Endothelial cell of umbilical vein (primary cell): Measurements from ENCODE around the gene CIDEC. TPM values are rescaled to one million over a fixed set of nuclear protein-coding genes. Genes with fewer than 3 reads are reported as not detected.

Source experiments
- BruUV-seq: library from RNA; stranded (reverse); fragments of 400-500 nt; replicated peaks from 2 replicates; lab custom pipeline; 2021; lab: Mats Ljungman, UMichigan
- CTCF ChIA-PET: fragments of 300-600, 350-600 bp; sonication (Branson Sonifier 250); formaldehyde crosslinking; loops from one replicate; lab custom pipeline; 2021; ENCODE audit warnings: antibody characterized with exemption, inconsistent platforms; lab: Charles Lee
- POLR2A ChIA-PET: fragments of 300-600, 350-600 bp; sonication (Branson Sonifier 250); formaldehyde crosslinking; loops from one replicate; lab custom pipeline; 2021; ENCODE audit warnings: antibody characterized with exemption, inconsistent platforms; lab: Charles Lee
- DNase-seq: peaks from one replicate; pipeline ENCODE4 v3.0.0-alpha.2; 2011; ENCODE audit warnings: low read depth, low spot score
- FAIRE-seq: peaks from 2 replicates; lab custom pipeline; 2011; peaks lifted over from hg19 to GRCh38; lab: Jason Lieb, UNC
- H2AFZ ChIP-seq: 2 replicates; pipeline ENCODE4 v1.6.0; 2012; ENCODE audit warnings: low read depth, low read length, control low read depth, inconsistent platforms
- H3K27ac ChIP-seq: 2 replicates; pipeline ENCODE4 v1.5.1; 2011; ENCODE audit warnings: low read depth, mild to moderate bottlenecking, control low read depth, low read length, moderate library complexity; ENCODE audit not compliant: insufficient read depth
- H3K27me3 ChIP-seq, 2 experiments: 2 replicates each; pipeline versions ENCODE4 v1.6.0 to v1.6.1; 2011; ENCODE audit warnings: low read length in 2 of 2, mixed read lengths in 1 of 2; ENCODE audit not compliant: control insufficient read depth in 2 of 2, insufficient read depth in 2 of 2
- H3K36me3 ChIP-seq, 2 experiments: 2 replicates in 1 of 2; 3 replicates in 1 of 2; pipeline ENCODE4 v1.5.1; 2011; ENCODE audit warnings: low read length in 2 of 2, mild to moderate bottlenecking in 1 of 2, moderate library complexity in 1 of 2; ENCODE audit not compliant: control insufficient read depth in 2 of 2, insufficient read depth in 2 of 2; ENCODE audit errors: extremely low read depth in 1 of 2
- H3K4me1 ChIP-seq: 3 replicates; pipeline ENCODE4 v1.5.1; 2011; ENCODE audit warnings: mild to moderate bottlenecking, low read length; ENCODE audit not compliant: control insufficient read depth, insufficient read depth; ENCODE audit errors: extremely low read depth
- H3K4me2 ChIP-seq: 2 replicates; pipeline ENCODE4 v1.6.1; 2011; ENCODE audit warnings: low read length, control low read depth, mixed read lengths; ENCODE audit not compliant: insufficient read depth
- H3K4me3 ChIP-seq, 3 experiments: fragments of 200-600 bp in 1 of 3; sonication (generic), shearing (Covaris generic) in 1 of 3; replicated peaks in 1 of 3; 2 replicates each; pipeline ENCODE4 v1.5.1; 2011 to 2016; ENCODE audit warnings: control low read depth in 3 of 3, low read length in 3 of 3, mild to moderate bottlenecking in 2 of 3, inconsistent platforms in 1 of 3, low read depth in 1 of 3, moderate library complexity in 1 of 3; ENCODE audit not compliant: insufficient read depth in 1 of 3
- H3K79me2 ChIP-seq: 2 replicates; pipeline ENCODE4 v1.6.0; 2012; ENCODE audit warnings: low read length, inconsistent platforms; ENCODE audit not compliant: control insufficient read depth, insufficient read depth
- H3K9ac ChIP-seq: replicated peaks from 2 replicates; pipeline ENCODE3; 2011; ENCODE audit warnings: low read length, control low read depth; ENCODE audit not compliant: insufficient read depth; ENCODE audit errors: extremely low read depth
- H3K9me1 ChIP-seq: replicated peaks from 3 replicates; pipeline ENCODE4 v1.6.0; 2011; ENCODE audit warnings: mild to moderate bottlenecking, low read length; ENCODE audit not compliant: control insufficient read depth, insufficient read depth; ENCODE audit errors: extremely low read depth
- H3K9me3 ChIP-seq: replicated peaks from 2 replicates; pipeline ENCODE4 v1.5.1; 2012; ENCODE audit warnings: low read length, inconsistent platforms; ENCODE audit not compliant: control insufficient read depth, insufficient read depth
- H4K20me1 ChIP-seq: replicated peaks from 2 replicates; pipeline ENCODE3; 2011; ENCODE audit warnings: mild to moderate bottlenecking, low read length; ENCODE audit not compliant: control insufficient read depth, insufficient read depth; ENCODE audit errors: extremely low read depth
- CTCF ChIP-seq, 2 donors: IDR thresholded peaks; 1 replicate in 1 of 2; 2 replicates in 1 of 2; pipeline ENCODE4 v1.5.1; 2011; ENCODE audit warnings: low read length in 2 of 2, mild to moderate bottlenecking in 2 of 2, moderate library complexity in 2 of 2, control low read depth in 1 of 2, inconsistent platforms in 1 of 2, low read depth in 1 of 2; ENCODE audit not compliant: insufficient read depth in 1 of 2; ENCODE audit errors: extremely low read depth in 1 of 2
- EZH2 ChIP-seq: IDR thresholded peaks from 2 replicates; pipeline ENCODE4 v1.6.1; 2012; ENCODE audit warnings: borderline replicate concordance, low read depth, mild to moderate bottlenecking, moderate library complexity, low read length, inconsistent platforms; ENCODE audit not compliant: severe bottlenecking
- FOS ChIP-seq: IDR thresholded peaks from 2 replicates; pipeline ENCODE4 v1.6.1; 2011; ENCODE audit warnings: mild to moderate bottlenecking, low read length, moderate library complexity, borderline replicate concordance; ENCODE audit not compliant: insufficient read depth
- GATA2 ChIP-seq: IDR thresholded peaks from 2 replicates; pipeline ENCODE4 v1.7.0; 2011; ENCODE audit warnings: low read depth, mild to moderate bottlenecking, moderate library complexity, mixed read lengths, low read length; ENCODE audit not compliant: insufficient read length, insufficient read depth
- JUN ChIP-seq: IDR thresholded peaks from 2 replicates; pipeline ENCODE4 v1.6.1; 2011; ENCODE audit warnings: borderline replicate concordance, low read depth; ENCODE audit not compliant: insufficient read length, insufficient read depth
- MAX ChIP-seq: IDR thresholded peaks from 2 replicates; pipeline ENCODE4 v1.6.1; 2011; ENCODE audit not compliant: insufficient read depth, insufficient read length
- MYC ChIP-seq: IDR thresholded peaks from one replicate; pipeline ENCODE4 v1.6.1; 2011; ENCODE audit warnings: mild to moderate bottlenecking, low read depth, low read length
- POLR2A ChIP-seq: IDR thresholded peaks from 2 replicates; pipeline ENCODE4 v1.6.1; 2012; ENCODE audit warnings: low read depth, mild to moderate bottlenecking, control low read depth, low read length
- POLR2AphosphoS5 ChIP-seq: IDR thresholded peaks from 2 replicates; pipeline ENCODE4 v1.6.1; 2012; ENCODE audit warnings: low read depth, mild to moderate bottlenecking, control low read depth, low read length, moderate library complexity; ENCODE audit not compliant: insufficient read depth
- dilution Hi-C: fragments of 300-500 bp; cut with MboI; formaldehyde crosslinking; loops from one replicate; pipeline ENCODE4 v1.15.0; 2019; ENCODE audit warnings: low sequenced_read_pairs; ENCODE audit not compliant: extremely low pct_ligation_motif_present
- intact Hi-C: fragments of 100-400 bp; cut with micrococcal nuclease; formaldehyde crosslinking; loops from one replicate; pipeline ENCODE4 v1.10.0; 2022
- polyA plus RNA-seq, 4 experiments: library from polyadenylated mRNA; depleted of rRNA in 3 of 4; stranded (reverse) in 3 of 4; unstranded in 1 of 4; fragments of >200 nt; gene quantifications; 2 replicates each; pipeline versions ENCODE4 v1.2.1 to v1.2.3, GENCODE V29; 2011 to 2012; ENCODE audit warnings: missing spikeins in 1 of 4
- total RNA-seq: library from RNA; stranded (reverse); gene quantifications from 2 replicates; pipeline ENCODE4 v1.2.3, GENCODE V29; 2021

Gene CIDEC
- total and polyA plus RNA-seq, 2 donors (not counting 3 experiments of a cell fraction or from before 2014, with no cell fraction given): 0.14 TPM; not detected in 1

- TF ChIP-seq POLR2AphosphoS5 (no peak), POLR2A (no peak), MAX (no peak), JUN (no peak)
- H3K27me3 ChIP-seq: no peaks in the 10 kb centered on the region
- H3K4me1 ChIP-seq: peaks cover 19% of the 10 kb centered on the region
- intact Hi-C loops: loop anchor here (1.0 kb wide), 1 partner anchor 9 kb away; no protein-coding TSS in a partner anchor
- ChIA-PET CTCF (interaction anchor here (1.0 to 1.5 kb wide), 4 partner anchors 8 to 77 kb away, joined by 3 to 6 read pairs (median 4); no protein-coding TSS in a partner anchor), POLR2A (no interaction called here)
- peaks cover 3% of the 10 kb centered on the region for H3K79me2 ChIP-seq
- FAIRE-seq (no peak), DNase-seq (no peak)
- no peaks in the 10 kb centered on the region for H4K20me1 ChIP-seq
- no TSS peak for BruUV-seq
- no peak overlapping the region for H3K4me3 ChIP-seq
- no peak overlapping the region for H3K4me2 ChIP-seq
- H3K9me3 ChIP-seq: no peaks in the 10 kb centered on the region
- H2AFZ ChIP-seq: no peak overlapping the region
- peaks cover 4 to 12% of the 10 kb centered on the region in 2 experiments for H3K36me3 ChIP-seq
- H3K27ac ChIP-seq: peak overlapping the region; percentile 50
- dilution Hi-C loops: no loop called here
- H3K9me1 ChIP-seq: no peaks in the 10 kb centered on the region
- no peak overlapping the region for H3K9ac ChIP-seq
Measured at GRCh38 chr3:9838856-9839255, 41.2 kb downstream of the CIDEC start.

- ChIA-PET CTCF (interaction anchor here (0.8 to 1.5 kb wide), 6 partner anchors 7 to 485 kb away, joined by 3 to 12 read pairs (median 4); no protein-coding TSS in a partner anchor), POLR2A (interaction anchor here (0.5 to 0.7 kb wide), 2 partner anchors 9 to 43 kb away, joined by 3 to 5 read pairs; no protein-coding TSS in a partner anchor)
- Histone ChIP-seq H3K27ac (peak overlapping the region; percentile 53), H3K9me1 (no peaks in the 10 kb centered on the region), H3K36me3 (peaks cover 4 to 14% of the 10 kb centered on the region in 2 experiments), H3K9ac (peak overlapping the region; percentile 28), H3K4me3 (no peak overlapping the region), H3K4me2 (peak overlapping the region; percentile 26), H3K9me3 (no peaks in the 10 kb centered on the region), H2AFZ (peak overlapping the region; percentile 5), H4K20me1 (no peaks in the 10 kb centered on the region), H3K79me2 (peaks cover 3% of the 10 kb centered on the region), H3K27me3 (no peaks in the 10 kb centered on the region), H3K4me1 (peaks cover 19% of the 10 kb centered on the region)
- FAIRE-seq: peak; percentile 97
- TF ChIP-seq GATA2: no peak
- peak; percentile 74 for TF ChIP-seq POLR2AphosphoS5
- no peak for TF ChIP-seq MAX
- TF ChIP-seq FOS: no peak
- no peak for TF ChIP-seq EZH2
- TF ChIP-seq MYC: no peak
- TF ChIP-seq JUN: no peak
- TF ChIP-seq CTCF (IDR thresholded peaks at IDR 0.05; ENCODE audit: extremely low read depth in 1 of 2, insufficient read depth in 1 of 2, low read depth in 1 of 2, low read length in 2 of 2): no peak
- peak; percentile 70 for TF ChIP-seq POLR2A
- dilution Hi-C loops (no loop called here), intact Hi-C loops (loop anchor here (1.0 kb wide), 1 partner anchor 8 kb away; no protein-coding TSS in a partner anchor)
- BruUV-seq: no TSS peak
- peak; percentile 80 for DNase-seq
Measured at GRCh38 chr3:9837701-9838582, 42.1 kb downstream of the CIDEC start.
